GM18498 (cell line): ENCODE data around the gene TREM1.
"Not testable (repeated sequence)": the region's sequence is repeated elsewhere in the genome, so short reads cannot be mapped to it uniquely, and the experiment has no call there.

Source experiments
- ATAC-seq: cut with Tn5 transposase; IDR thresholded peaks from one replicate; pipeline ENCODE4 v1.9.1; 2021; ENCODE audit warnings: mild to moderate bottlenecking, moderate library complexity; ENCODE audit not compliant: unreplicated experiment

TREM1 gene

GRCh38 chr6:41297248-41297647, 10.8 kb upstream of the TREM1 start:
- ATAC-seq = not testable (repeated sequence)

- ATAC-seq = no peak
Observed at GRCh38 chr6:41294214-41294872, 7.9 kb upstream of the TREM1 start.

- ATAC-seq = no peak
Observed at GRCh38 chr6:41291717-41292116, 5.2 kb upstream of the TREM1 start.

- ATAC-seq = no peak
Observed at GRCh38 chr6:41289815-41290214, 3.3 kb upstream of the TREM1 start.

GRCh38 chr6:41288754-41289129, 2.3 kb upstream of the TREM1 start:
- no peak for ATAC-seq

GRCh38 chr6:41288030-41288753, 1.7 kb upstream of the TREM1 start:
- ATAC-seq = no peak

- ATAC-seq = no peak
Observed at GRCh38 chr6:41284726-41285125, 1.8 kb downstream of the TREM1 start.

- ATAC-seq = no peak
Observed at GRCh38 chr6:41283600-41283999, 2.9 kb downstream of the TREM1 start.

- ATAC-seq = no peak
Observed at GRCh38 chr6:41280381-41281057, 6.0 kb downstream of the TREM1 start.

GRCh38 chr6:41278699-41279405, 7.6 kb downstream of the TREM1 start:
- no peak for ATAC-seq

- ATAC-seq = no peak
Observed at GRCh38 chr6:41277605-41278004, 8.9 kb downstream of the TREM1 start.

- no peak for ATAC-seq
Observed at GRCh38 chr6:41275489-41275888, 11.0 kb downstream of the TREM1 start.

- ATAC-seq = no peak
Observed at GRCh38 chr6:41274256-41274655, 12.2 kb downstream of the TREM1 start.

GRCh38 chr6:41273714-41274113, 12.8 kb downstream of the TREM1 start:
- no peak for ATAC-seq

- no peak for ATAC-seq
Observed at GRCh38 chr6:41272591-41273240, 13.8 kb downstream of the TREM1 start.

- ATAC-seq = no peak
Observed at GRCh38 chr6:41271901-41272395, 14.5 kb downstream of the TREM1 start.

- ATAC-seq = no peak
Observed at GRCh38 chr6:41269716-41270115, 16.8 kb downstream of the TREM1 start.

- ATAC-seq = no peak
Observed at GRCh38 chr6:41269166-41269565, 17.3 kb downstream of the TREM1 start.

GRCh38 chr6:41268478-41268877, 18.0 kb downstream of the TREM1 start:
- ATAC-seq = no peak

- no peak for ATAC-seq
Observed at GRCh38 chr6:41266541-41266940, 19.9 kb downstream of the TREM1 start.

GRCh38 chr6:41263267-41263666, 23.2 kb downstream of the TREM1 start:
- ATAC-seq = no peak
